GM23248 (cell line): ENCODE data around the gene SMIM14. TPM values are rescaled to one million over a fixed set of nuclear protein-coding genes. Genes with fewer than 3 reads are reported as not detected.

Experiments used
- DNase-seq: peaks from one replicate; pipeline ENCODE4 v3.0.0-alpha.2; 2015
- H2AFZ ChIP-seq: fragments of 200-600 bp; sonication (generic); 2 replicates; pipeline ENCODE4 v1.6.1; 2016; ENCODE audit warnings: antibody characterized with exemption
- H3F3A ChIP-seq: fragments of 200-600 bp; sonication (generic); 2 replicates; pipeline ENCODE4 v1.6.1; 2016; ENCODE audit warnings: mild to moderate bottlenecking, antibody characterized with exemption, mixed run types; ENCODE audit not compliant: insufficient read depth
- H3K27ac ChIP-seq: fragments of 200-600 bp; sonication (generic); 2 replicates; pipeline ENCODE4 v1.5.1; 2016; ENCODE audit warnings: mild to moderate bottlenecking
- H3K27me3 ChIP-seq: fragments of 200-600 bp; sonication (generic); replicated peaks from 2 replicates; pipeline ENCODE4 v1.6.1; 2016; ENCODE audit warnings: mild to moderate bottlenecking; ENCODE audit not compliant: insufficient read depth
- H3K36me3 ChIP-seq: fragments of 200-600 bp; sonication (generic); 2 replicates; pipeline ENCODE4 v1.6.1; 2016; ENCODE audit warnings: low read depth, mild to moderate bottlenecking
- H3K4me1 ChIP-seq: fragments of 200-600 bp; sonication (generic); 2 replicates; pipeline ENCODE4 v1.6.1; 2016; ENCODE audit warnings: mild to moderate bottlenecking; ENCODE audit not compliant: insufficient read depth
- H3K4me2 ChIP-seq: fragments of 200-600 bp; sonication (generic); one replicate; pipeline ENCODE4 v1.6.1; 2016; ENCODE audit warnings: mild to moderate bottlenecking; ENCODE audit not compliant: unreplicated experiment
- H3K4me3 ChIP-seq: fragments of 200-600 bp; sonication (generic); 2 replicates; pipeline ENCODE4 v1.5.1; 2016; ENCODE audit warnings: mild to moderate bottlenecking
- H3K79me2 ChIP-seq: fragments of 200-600 bp; sonication (generic); 2 replicates; pipeline ENCODE4 v1.6.1; 2016; ENCODE audit warnings: mild to moderate bottlenecking; ENCODE audit not compliant: insufficient read depth
- H3K9ac ChIP-seq: fragments of 200-600 bp; sonication (generic); 2 replicates; pipeline ENCODE4 v1.6.1; 2016; ENCODE audit warnings: mild to moderate bottlenecking
- H3K9me2 ChIP-seq: fragments of 200-600 bp; sonication (generic); 2 replicates; pipeline ENCODE4 v1.6.1; 2016; ENCODE audit warnings: mixed run types, mild to moderate bottlenecking, moderate library complexity; ENCODE audit not compliant: insufficient read depth
- H3K9me3 ChIP-seq: fragments of 200-600 bp; sonication (generic); one replicate; pipeline ENCODE4 v1.6.1; 2017; ENCODE audit warnings: low read depth
- H4K20me1 ChIP-seq: fragments of 200-600 bp; sonication (generic); 2 replicates; pipeline ENCODE4 v1.6.0; 2016; ENCODE audit not compliant: insufficient read depth
- EZH2 ChIP-seq: fragments of 200-600 bp; sonication (generic); IDR thresholded peaks from 2 replicates; pipeline ENCODE4 v1.6.1; 2018; ENCODE audit warnings: antibody characterized with exemption, mild to moderate bottlenecking; ENCODE audit not compliant: insufficient read depth, poor library complexity, severe bottlenecking
- EZH2phosphoT487 ChIP-seq: fragments of 200-600 bp; sonication (generic); IDR thresholded peaks from 2 replicates; pipeline ENCODE4 v1.6.1; 2018; ENCODE audit warnings: antibody characterized with exemption, moderate library complexity, mild to moderate bottlenecking, low read depth; ENCODE audit not compliant: insufficient read depth
- WGBS, 2 experiments: methylation state at CpG; one replicate each; pipeline ENCODE4 v1.1.6; 2015 to 2017; ENCODE audit warnings: low lambda C conversion rate in 2 of 2, low coverage in 1 of 2; ENCODE audit errors: missing lambda C conversion rate in 2 of 2; 5-methylcytosine and 5-hydroxymethylcytosine counted together
- in situ Hi-C: fragments of 300-500 bp; cut with MboI; formaldehyde crosslinking; loops from 2 replicates; pipeline ENCODE4 v1.15.0; 2020
- polyA plus RNA-seq: library from polyadenylated mRNA; unstranded; fragments of >200 nt; fragmentation: Nextera tagmentation; extraction: Ambion mirVana; gene quantifications from 2 replicates; pipeline ENCODE4 v1.2.1, GENCODE V29; 2016
- total RNA-seq: library from RNA; depleted of rRNA; stranded (reverse); fragments of >200 nt; shearing (Covaris generic); gene quantifications from 2 replicates; pipeline ENCODE4 v1.2.3, GENCODE V29; 2014

The SMIM14 gene
- total and polyA plus RNA-seq, 2 experiments from 2014 or later = 54.5 to 147 TPM

DNA sequence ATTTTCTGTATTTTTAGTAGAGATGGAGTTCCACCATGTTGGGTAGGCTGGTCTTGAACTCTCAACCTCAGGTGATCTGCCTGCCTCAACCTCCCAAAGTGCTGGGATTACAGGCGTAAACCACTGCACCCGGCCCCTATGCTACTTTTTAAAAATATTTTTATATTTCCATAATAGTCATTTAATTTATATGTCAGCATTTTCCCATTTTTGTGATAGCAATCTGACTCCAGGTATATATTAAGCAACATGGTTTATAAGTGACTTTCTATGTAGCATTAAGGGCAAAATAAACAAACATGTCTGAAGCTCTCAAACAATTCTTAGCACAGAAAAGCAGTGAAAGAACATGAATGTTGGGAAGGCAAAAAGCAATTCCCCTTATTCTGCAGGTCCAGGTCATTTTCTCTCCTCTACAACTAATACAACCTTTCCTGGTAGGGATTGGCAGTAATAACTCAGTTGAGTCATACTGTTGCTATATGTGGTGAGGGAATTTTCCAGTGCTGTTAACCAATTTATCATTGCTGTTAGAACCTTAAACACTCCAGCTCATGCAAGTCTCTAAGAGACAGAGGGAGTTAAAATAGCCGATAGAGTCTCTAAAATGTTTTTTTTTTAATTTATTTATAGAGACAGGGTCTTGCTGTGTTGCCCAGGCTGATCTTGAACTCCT, 24.0 kb downstream of the SMIM14 start:
- Histone ChIP-seq H4K20me1 (no peaks in the 10 kb centered on the region), H3F3A (peaks cover 8% of the 10 kb centered on the region; the same call in 1 of the 2 replicates), H3K4me2 (peak overlapping the region; percentile 26), H3K9me2 (no peaks in the 10 kb centered on the region), H3K4me3 (no peak overlapping the region), H3K4me1 (peaks cover 48% of the 10 kb centered on the region), H3K27me3 (no peaks in the 10 kb centered on the region), H2AFZ (no peak overlapping the region), H3K79me2 (peaks cover 82% of the 10 kb centered on the region), H3K27ac (peak overlapping the region; percentile 34; the same call in 1 of the 2 replicates), H3K36me3 (no peaks in the 10 kb centered on the region), H3K9ac (no peak overlapping the region), H3K9me3 (no peaks in the 10 kb centered on the region)
- WGBS, 2 experiments = 76 to 85% methylated on average over 3 of the region's 3 CpGs
- DNase-seq = peak; percentile 84
- TF ChIP-seq EZH2phosphoT487 = no peak
- no peak for TF ChIP-seq EZH2
- in situ Hi-C loops = no loop called here

DNA sequence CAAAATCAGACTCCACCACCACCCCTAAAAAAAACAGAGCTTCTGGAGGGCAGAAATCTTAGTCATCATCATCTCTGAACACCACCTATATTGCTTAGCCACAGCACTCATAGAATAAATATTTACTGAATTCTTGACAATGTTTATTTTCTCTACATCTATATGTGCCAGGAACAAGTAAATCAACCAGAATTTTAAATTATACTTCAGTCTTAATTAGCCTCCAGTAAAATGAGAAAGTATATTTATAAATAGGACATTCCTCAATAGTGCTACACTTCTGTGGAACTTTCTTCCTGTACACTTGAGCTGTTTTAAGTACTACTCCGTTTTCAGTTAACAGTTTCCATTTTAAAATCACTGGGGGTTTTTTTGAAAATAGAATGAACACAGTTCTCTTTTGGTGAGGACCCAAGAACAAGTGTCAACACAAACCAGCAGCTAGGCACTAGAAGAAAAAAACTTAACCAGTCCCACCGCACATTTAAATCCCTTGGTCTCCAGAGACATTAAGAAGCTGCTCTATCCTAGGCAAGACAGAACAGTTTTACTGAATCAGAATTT, 25.5 kb downstream of the SMIM14 start:
- Histone ChIP-seq H3K4me2 (peak overlapping the region; percentile 21), H3K27me3 (no peaks in the 10 kb centered on the region), H3K9ac (no peak overlapping the region), H3K9me3 (no peaks in the 10 kb centered on the region), H3K4me3 (no peak overlapping the region), H3F3A (peaks cover 8% of the 10 kb centered on the region; the same call in 1 of the 2 replicates), H3K9me2 (no peaks in the 10 kb centered on the region), H3K36me3 (no peaks in the 10 kb centered on the region), H2AFZ (no peak overlapping the region), H3K27ac (0 out of 2 replicates have a peak overlapping the region, but pooled peaks have one; percentile 2), H3K4me1 (peaks cover 52% of the 10 kb centered on the region), H4K20me1 (no peaks in the 10 kb centered on the region), H3K79me2 (peaks cover 82% of the 10 kb centered on the region)
- no peak for TF ChIP-seq EZH2phosphoT487
- peak; percentile 56 for DNase-seq
- in situ Hi-C loops = no loop called here
- WGBS, 2 experiments = 59 to 60% methylated on average over 2 of the region's 2 CpGs

DNA sequence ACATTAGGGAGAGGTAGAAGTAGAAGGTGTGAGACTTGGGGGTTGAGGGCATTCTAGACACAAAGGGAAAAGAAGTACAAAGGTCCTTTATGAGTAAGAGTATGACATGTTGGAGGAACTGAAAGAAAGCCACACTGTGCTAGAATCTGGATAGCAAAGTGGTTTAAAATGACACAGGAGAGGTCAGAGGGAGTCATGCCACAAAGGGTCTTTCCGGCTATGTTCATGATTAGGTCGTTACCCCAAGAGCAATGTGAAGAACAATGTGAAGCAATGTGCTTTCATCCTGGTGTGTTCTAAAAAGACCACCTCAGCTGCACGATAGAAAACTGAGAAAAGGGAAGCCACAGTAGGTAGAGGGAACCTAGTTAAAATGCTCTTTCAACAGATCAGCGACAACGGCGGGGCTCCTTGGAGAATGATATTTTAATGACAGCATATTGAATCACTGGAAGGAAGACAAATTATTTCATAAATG, 29.2 kb downstream of the SMIM14 start:
- Histone ChIP-seq H3K9ac (no peak overlapping the region), H3K9me3 (no peaks in the 10 kb centered on the region), H3K27ac (no peak overlapping the region), H3K79me2 (peaks cover 71% of the 10 kb centered on the region), H3K4me1 (peaks cover 22% of the 10 kb centered on the region), H3K4me2 (no peak overlapping the region), H2AFZ (no peak overlapping the region), H3F3A (peaks cover 8% of the 10 kb centered on the region; the same call in 1 of the 2 replicates), H4K20me1 (no peaks in the 10 kb centered on the region), H3K4me3 (no peak overlapping the region), H3K27me3 (no peaks in the 10 kb centered on the region), H3K36me3 (peaks cover 8% of the 10 kb centered on the region; the same call in 1 of the 2 replicates), H3K9me2 (no peaks in the 10 kb centered on the region)
- 87 to 89% methylated on average over 6 of the region's 6 CpGs for WGBS, 2 experiments
- TF ChIP-seq EZH2 (no peak), EZH2phosphoT487 (no peak)
- DNase-seq = no peak
- in situ Hi-C loops = no loop called here

- DNase-seq = no peak
- TF ChIP-seq EZH2 (no peak), EZH2phosphoT487 (no peak)
- Histone ChIP-seq H3F3A (peaks cover 8% of the 10 kb centered on the region; the same call in 1 of the 2 replicates), H3K4me1 (peaks cover 16% of the 10 kb centered on the region), H3K9me3 (no peaks in the 10 kb centered on the region), H2AFZ (no peak overlapping the region), H3K4me2 (no peak overlapping the region), H4K20me1 (no peaks in the 10 kb centered on the region), H3K4me3 (no peak overlapping the region), H3K9ac (no peak overlapping the region), H3K27ac (no peak overlapping the region), H3K9me2 (no peaks in the 10 kb centered on the region), H3K36me3 (peaks cover 13% of the 10 kb centered on the region; the same call in 1 of the 2 replicates), H3K27me3 (no peaks in the 10 kb centered on the region), H3K79me2 (peaks cover 61% of the 10 kb centered on the region)
- in situ Hi-C loops = no loop called here
Measured at GRCh38 chr4:39608451-39608850, 30.2 kb downstream of the SMIM14 start.
